Measurements from ENCODE around the gene CREB5.
A peak's percentile ranks its signal among the peaks of the same experiment; 100 is the strongest.

The CREB5 gene

GRCh38 chr7:28711114-28711513 is 298.8 kb downstream of the CREB5 start:
- no peaks in the 10 kb centered on the region for H3K36me3 ChIP-seq (replicated peaks)
- no peak for DNase-seq (ENCODE audit: low spot score in 2 of 2)
- peaks cover 5% of the 10 kb centered on the region; the same call in 1 of the 2 replicates for H3K27me3 ChIP-seq (ENCODE audit: low read depth)
- H3K4me3 ChIP-seq, result no peak overlapping the region
- peaks cover 4% of the 10 kb centered on the region for H3K4me1 ChIP-seq
- in situ Hi-C loops (cut with MboI; ENCODE audit: low sequenced_read_pairs), result no loop called here
- H3K9me3 ChIP-seq, result no peaks in the 10 kb centered on the region

- in situ Hi-C loops (cut with MboI; ENCODE audit: low sequenced_read_pairs), result no loop called here
- no peak for DNase-seq (ENCODE audit: low spot score in 2 of 2)
- no peaks in the 10 kb centered on the region for H3K9me3 ChIP-seq
- no peaks in the 10 kb centered on the region for H3K27me3 ChIP-seq (ENCODE audit: low read depth)
- H3K4me3 ChIP-seq, result no peak overlapping the region
- H3K4me1 ChIP-seq, result no peaks in the 10 kb centered on the region; the same call in 1 of the 2 replicates
- no peaks in the 10 kb centered on the region for H3K36me3 ChIP-seq (replicated peaks)
These were observed 302.3 kb downstream of the CREB5 start for GRCh38 chr7:28714459-28715120.

- DNase-seq (ENCODE audit: low spot score in 2 of 2), result no peak
- no peaks in the 10 kb centered on the region; the same call in 1 of the 2 replicates for H3K4me1 ChIP-seq
- H3K36me3 ChIP-seq (replicated peaks), result no peaks in the 10 kb centered on the region
- in situ Hi-C loops (cut with MboI; ENCODE audit: low sequenced_read_pairs), result no loop called here
- H3K4me3 ChIP-seq, result no peak overlapping the region
- no peaks in the 10 kb centered on the region for H3K27me3 ChIP-seq (ENCODE audit: low read depth)
- H3K9me3 ChIP-seq, result no peaks in the 10 kb centered on the region
These were observed 305.2 kb downstream of the CREB5 start for GRCh38 chr7:28717445-28718054.

GRCh38 chr7:28718055-28718481 is 305.8 kb downstream of the CREB5 start:
- Histone ChIP-seq H3K4me1 (no peaks in the 10 kb centered on the region; the same call in 1 of the 2 replicates), H3K27me3 (ENCODE audit: low read depth) (no peaks in the 10 kb centered on the region), H3K9me3 (no peaks in the 10 kb centered on the region), H3K36me3 (replicated peaks) (no peaks in the 10 kb centered on the region), H3K4me3 (no peak overlapping the region)
- in situ Hi-C loops (cut with MboI; ENCODE audit: low sequenced_read_pairs), result no loop called here
- no peak for DNase-seq (ENCODE audit: low spot score in 2 of 2)

DNA sequence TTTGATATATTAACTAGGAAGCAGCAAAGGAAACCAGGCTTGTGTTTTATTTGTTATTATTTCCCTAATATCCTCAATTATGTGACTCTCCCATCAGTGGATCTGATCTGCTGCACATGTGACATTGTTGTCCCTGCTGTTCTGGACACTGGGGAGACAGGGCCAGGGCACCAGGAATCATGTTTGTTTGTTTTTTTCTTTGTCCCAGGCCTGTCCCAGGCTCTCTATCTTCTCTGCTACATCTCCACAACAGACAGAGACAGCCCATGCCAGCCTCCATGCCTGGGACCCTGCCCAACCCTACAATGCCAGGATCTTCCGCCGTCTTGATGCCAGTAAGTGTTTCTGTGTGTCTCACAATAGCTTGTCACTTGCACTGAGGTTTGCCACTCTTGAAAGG is 306.2 kb downstream of the CREB5 start:
- DNase-seq (ENCODE audit: low spot score in 2 of 2), result no peak
- H3K4me1 ChIP-seq, result no peaks in the 10 kb centered on the region; the same call in 1 of the 2 replicates
- in situ Hi-C loops (cut with MboI; ENCODE audit: low sequenced_read_pairs), result no loop called here
- H3K27me3 ChIP-seq (ENCODE audit: low read depth), result no peaks in the 10 kb centered on the region
- no peak overlapping the region for H3K4me3 ChIP-seq
- H3K36me3 ChIP-seq (replicated peaks), result no peaks in the 10 kb centered on the region
- no peaks in the 10 kb centered on the region for H3K9me3 ChIP-seq

DNA sequence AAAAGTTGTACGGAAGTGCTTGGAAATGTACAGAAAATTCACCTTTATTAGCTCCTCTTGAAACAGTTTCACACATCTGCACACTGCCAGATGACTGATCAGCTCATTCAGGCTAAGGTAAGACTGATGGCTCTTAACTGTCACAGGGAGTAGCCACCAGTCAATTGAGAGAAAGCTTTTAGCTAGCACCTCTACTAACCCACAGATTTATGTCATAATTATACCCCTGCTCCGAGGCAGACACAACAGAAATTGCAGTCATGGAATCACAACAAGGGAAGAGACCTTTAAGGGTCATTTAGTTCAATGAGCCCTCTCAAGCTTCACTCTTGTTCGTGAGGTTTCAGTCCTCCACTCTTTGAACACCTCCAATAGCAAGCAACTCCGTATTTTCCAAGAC is 310.4 kb downstream of the CREB5 start:
- Histone ChIP-seq H3K27me3 (ENCODE audit: low read depth) (no peaks in the 10 kb centered on the region), H3K4me1 (no peaks in the 10 kb centered on the region), H3K4me3 (no peak overlapping the region), H3K36me3 (replicated peaks) (no peaks in the 10 kb centered on the region), H3K9me3 (no peaks in the 10 kb centered on the region)
- in situ Hi-C loops (cut with MboI; ENCODE audit: low sequenced_read_pairs), result no loop called here
- no peak for DNase-seq (ENCODE audit: low spot score in 2 of 2)

- no peaks in the 10 kb centered on the region for H3K4me1 ChIP-seq
- DNase-seq (ENCODE audit: low spot score in 2 of 2), result no peak
- H3K27me3 ChIP-seq (ENCODE audit: low read depth), result no peaks in the 10 kb centered on the region
- H3K36me3 ChIP-seq (replicated peaks), result no peaks in the 10 kb centered on the region
- H3K4me3 ChIP-seq, result no peak overlapping the region
- in situ Hi-C loops (cut with MboI; ENCODE audit: low sequenced_read_pairs), result no loop called here
- H3K9me3 ChIP-seq, result no peaks in the 10 kb centered on the region
These were observed 311.0 kb downstream of the CREB5 start for GRCh38 chr7:28723336-28723735.

DNA sequence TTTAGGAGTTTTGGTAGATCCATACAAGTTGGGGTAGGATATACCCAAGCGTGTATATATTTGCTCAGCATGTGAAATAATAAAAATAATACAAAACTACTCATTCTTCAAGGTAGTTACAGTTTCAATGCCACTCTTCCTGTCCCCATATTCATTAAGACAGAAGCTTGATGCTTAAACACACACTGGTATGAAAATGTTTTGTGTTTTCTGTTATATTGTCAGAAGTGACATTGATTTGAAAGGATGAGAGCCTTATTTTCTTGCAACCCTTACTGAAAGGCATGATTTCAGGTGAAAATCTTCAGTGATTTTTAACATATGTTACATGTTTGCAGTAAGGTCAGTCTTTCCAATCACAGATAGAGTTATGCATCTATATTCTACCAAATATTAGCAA is 312.2 kb downstream of the CREB5 start:
- DNase-seq (ENCODE audit: low spot score in 2 of 2), result no peak
- Histone ChIP-seq H3K4me1 (no peaks in the 10 kb centered on the region), H3K4me3 (no peak overlapping the region), H3K36me3 (replicated peaks) (no peaks in the 10 kb centered on the region), H3K9me3 (no peaks in the 10 kb centered on the region), H3K27me3 (ENCODE audit: low read depth) (no peaks in the 10 kb centered on the region)
- in situ Hi-C loops (cut with MboI; ENCODE audit: low sequenced_read_pairs), result no loop called here

DNA sequence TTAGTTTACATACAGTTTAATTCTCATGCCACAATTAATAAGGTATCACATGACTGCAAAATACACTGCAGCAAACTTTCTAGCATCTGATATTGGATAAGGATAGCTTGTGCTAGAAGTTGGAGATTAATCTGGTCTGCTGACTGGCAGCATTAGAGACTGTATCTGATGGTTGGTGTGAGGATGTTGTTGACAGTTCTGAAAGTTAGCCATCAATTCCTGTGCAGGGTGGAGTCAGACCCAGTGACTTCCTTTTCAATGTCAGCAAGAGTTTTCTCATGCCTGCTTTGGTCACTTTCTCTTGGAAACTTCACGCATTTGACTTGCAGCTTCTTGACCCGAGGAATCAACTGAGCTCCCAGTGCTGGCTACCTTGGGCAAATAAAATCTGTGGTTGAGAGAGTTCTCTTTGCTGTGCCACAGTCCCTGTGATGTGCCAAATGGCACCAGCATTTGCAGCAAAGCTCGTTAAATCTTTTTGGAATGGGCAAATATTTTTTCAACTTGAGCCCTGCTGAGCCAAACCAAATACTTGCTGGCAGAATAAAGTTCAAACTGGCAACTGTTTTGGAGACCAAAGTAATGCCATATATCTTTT is 312.8 kb downstream of the CREB5 start:
- H3K4me1 ChIP-seq, result no peaks in the 10 kb centered on the region
- no peaks in the 10 kb centered on the region for H3K36me3 ChIP-seq (replicated peaks)
- no peaks in the 10 kb centered on the region for H3K27me3 ChIP-seq (ENCODE audit: low read depth)
- H3K4me3 ChIP-seq, result no peak overlapping the region
- no peaks in the 10 kb centered on the region for H3K9me3 ChIP-seq
- DNase-seq (ENCODE audit: low spot score in 2 of 2), result no peak
- in situ Hi-C loops (cut with MboI; ENCODE audit: low sequenced_read_pairs), result no loop called here

DNA sequence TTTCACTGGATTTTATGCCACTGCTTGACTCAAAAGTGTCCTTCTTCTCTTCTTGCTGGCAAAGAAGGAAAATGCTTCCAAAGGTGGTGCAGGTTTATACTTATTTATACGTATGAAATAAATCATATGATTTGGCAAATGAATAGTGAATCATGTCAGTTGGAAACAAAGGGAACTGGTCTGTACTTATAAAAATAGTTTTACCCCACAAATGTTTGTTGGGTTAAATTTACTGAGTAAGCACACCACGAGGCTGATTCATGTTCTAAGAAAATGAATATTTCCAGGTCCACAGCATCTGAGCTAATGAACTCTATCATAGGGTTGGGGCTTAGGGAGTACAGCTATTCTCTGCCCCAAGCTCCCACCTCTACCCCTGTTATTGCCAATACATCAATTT is 313.6 kb downstream of the CREB5 start:
- no peaks in the 10 kb centered on the region for H3K36me3 ChIP-seq (replicated peaks)
- no peaks in the 10 kb centered on the region for H3K9me3 ChIP-seq
- no peaks in the 10 kb centered on the region for H3K27me3 ChIP-seq (ENCODE audit: low read depth)
- in situ Hi-C loops (cut with MboI; ENCODE audit: low sequenced_read_pairs), result no loop called here
- no peaks in the 10 kb centered on the region for H3K4me1 ChIP-seq
- H3K4me3 ChIP-seq, result no peak overlapping the region
- no peak for DNase-seq (ENCODE audit: low spot score in 2 of 2)

DNA sequence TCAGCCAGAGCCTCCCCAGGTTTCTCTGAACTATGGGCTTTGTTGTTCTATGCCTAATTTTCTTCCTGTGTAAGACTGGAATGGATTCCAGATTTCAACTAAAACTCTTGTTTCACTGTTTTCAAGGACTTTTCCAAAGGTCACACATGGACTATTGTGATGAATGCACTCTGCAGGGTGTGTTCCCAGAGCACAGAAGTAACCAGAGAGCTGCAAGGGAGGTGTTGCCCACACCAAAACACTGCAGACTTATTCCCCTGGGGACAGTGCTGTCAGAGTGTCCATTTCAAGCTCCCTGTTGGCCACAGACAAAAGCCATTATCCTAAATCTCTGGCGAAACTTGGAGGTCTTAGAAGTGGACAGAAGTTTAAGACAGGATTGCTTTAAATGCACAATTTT is 314.2 kb downstream of the CREB5 start:
- no peaks in the 10 kb centered on the region for H3K9me3 ChIP-seq
- no peaks in the 10 kb centered on the region for H3K36me3 ChIP-seq (replicated peaks)
- no peaks in the 10 kb centered on the region for H3K4me1 ChIP-seq
- no peaks in the 10 kb centered on the region; the same call in 1 of the 2 replicates for H3K27me3 ChIP-seq (ENCODE audit: low read depth)
- in situ Hi-C loops (cut with MboI; ENCODE audit: low sequenced_read_pairs), result no loop called here
- H3K4me3 ChIP-seq, result no peak overlapping the region
- peak; percentile 19 to 36 for DNase-seq (ENCODE audit: low spot score in 2 of 2)

- H3K36me3 ChIP-seq (replicated peaks), result no peaks in the 10 kb centered on the region
- DNase-seq (ENCODE audit: low spot score in 2 of 2), result no peak
- no peak overlapping the region for H3K4me3 ChIP-seq
- no peaks in the 10 kb centered on the region for H3K4me1 ChIP-seq
- no peaks in the 10 kb centered on the region for H3K9me3 ChIP-seq
- in situ Hi-C loops (cut with MboI; ENCODE audit: low sequenced_read_pairs), result no loop called here
- no peaks in the 10 kb centered on the region; the same call in 1 of the 2 replicates for H3K27me3 ChIP-seq (ENCODE audit: low read depth)
These were observed 317.0 kb downstream of the CREB5 start for GRCh38 chr7:28729281-28729680.

DNA sequence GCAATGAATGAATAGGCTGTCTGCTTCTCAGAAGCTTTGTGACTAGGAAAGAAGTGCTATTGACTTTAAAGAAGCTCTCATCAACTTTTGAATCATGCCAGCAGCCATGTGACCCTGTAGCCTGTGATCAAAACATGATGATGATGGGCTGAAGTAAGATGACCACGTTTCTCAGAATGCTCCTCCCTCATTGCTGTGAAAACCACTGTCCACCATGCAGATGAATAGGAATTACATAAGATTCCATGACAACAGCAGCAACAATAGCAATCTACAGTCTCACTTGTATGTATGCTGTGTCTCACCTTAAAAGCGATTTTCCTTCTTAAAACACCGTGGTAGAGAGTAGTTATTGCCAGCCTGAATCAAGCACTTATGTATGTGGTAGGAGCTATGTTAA is 317.4 kb downstream of the CREB5 start:
- Histone ChIP-seq H3K27me3 (ENCODE audit: low read depth) (no peaks in the 10 kb centered on the region; the same call in 1 of the 2 replicates), H3K9me3 (no peaks in the 10 kb centered on the region), H3K4me3 (no peak overlapping the region), H3K36me3 (replicated peaks) (no peaks in the 10 kb centered on the region), H3K4me1 (no peaks in the 10 kb centered on the region)
- in situ Hi-C loops (cut with MboI; ENCODE audit: low sequenced_read_pairs), result no loop called here
- DNase-seq (ENCODE audit: low spot score in 2 of 2), result no peak

DNA sequence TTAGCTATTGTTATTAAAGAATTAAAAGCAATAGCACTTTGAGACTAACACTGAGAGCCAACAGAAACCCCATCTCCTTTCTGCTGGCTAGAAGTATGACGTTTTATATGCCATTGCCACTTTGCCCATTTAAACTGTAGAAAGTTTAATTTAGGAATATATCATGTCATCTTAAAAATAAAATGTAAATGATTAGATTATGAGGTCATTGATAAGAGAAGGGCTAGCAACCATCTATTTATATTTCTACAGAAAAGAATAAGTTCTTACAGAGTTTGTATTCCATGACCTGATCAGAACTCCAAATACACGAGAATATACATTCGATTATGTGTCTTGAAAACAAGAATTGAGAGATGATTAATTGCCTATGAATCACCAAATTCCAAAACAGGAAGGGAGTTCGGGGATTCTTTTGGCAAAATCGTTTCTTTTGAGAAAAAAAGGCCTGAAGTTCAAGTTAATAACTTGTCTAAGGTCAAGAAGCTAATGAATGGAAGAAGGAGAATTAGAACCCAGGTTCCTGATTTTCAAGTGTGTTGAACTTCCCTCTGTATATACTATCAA is 318.9 kb downstream of the CREB5 start:
- in situ Hi-C loops (cut with MboI; ENCODE audit: low sequenced_read_pairs), result no loop called here
- Histone ChIP-seq H3K27me3 (ENCODE audit: low read depth) (no peaks in the 10 kb centered on the region; the same call in 1 of the 2 replicates), H3K36me3 (replicated peaks) (no peaks in the 10 kb centered on the region), H3K4me3 (no peak overlapping the region), H3K9me3 (no peaks in the 10 kb centered on the region), H3K4me1 (no peaks in the 10 kb centered on the region)
- no peak for DNase-seq (ENCODE audit: low spot score in 2 of 2)
